Measurements from ENCODE around the gene NEUROD2.
A peak's percentile ranks its signal among the peaks of the same experiment; 100 is the strongest.

The NEUROD2 gene

DNA sequence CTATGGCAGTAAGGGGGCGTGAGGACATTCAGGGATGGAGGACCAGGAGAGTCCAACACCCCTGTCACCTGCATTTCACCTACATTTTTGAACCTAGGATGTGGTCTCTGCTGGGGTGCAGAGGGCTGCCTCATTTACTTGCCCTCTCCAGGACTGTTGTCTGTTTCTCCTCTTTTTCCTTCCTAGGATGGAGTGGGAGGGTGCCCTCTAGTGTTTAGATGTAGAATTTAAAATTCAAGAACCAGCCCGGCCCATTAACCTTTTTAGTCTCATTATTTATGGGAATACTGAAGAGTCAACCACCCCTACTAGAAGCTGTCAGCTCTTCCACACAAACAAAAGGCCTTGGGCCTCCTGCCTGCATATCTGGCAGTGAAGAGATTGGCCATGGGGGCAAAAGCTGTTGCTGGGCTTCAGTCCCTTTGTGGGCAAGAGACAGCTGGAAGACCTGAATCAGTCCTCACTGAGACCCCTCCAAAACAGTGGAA, 26.7 kb upstream of the NEUROD2 start:
- DNase-seq, result no peak

GRCh38 chr17:39633570-39634183, 26.0 kb upstream of the NEUROD2 start:
- DNase-seq, result no peak

DNA sequence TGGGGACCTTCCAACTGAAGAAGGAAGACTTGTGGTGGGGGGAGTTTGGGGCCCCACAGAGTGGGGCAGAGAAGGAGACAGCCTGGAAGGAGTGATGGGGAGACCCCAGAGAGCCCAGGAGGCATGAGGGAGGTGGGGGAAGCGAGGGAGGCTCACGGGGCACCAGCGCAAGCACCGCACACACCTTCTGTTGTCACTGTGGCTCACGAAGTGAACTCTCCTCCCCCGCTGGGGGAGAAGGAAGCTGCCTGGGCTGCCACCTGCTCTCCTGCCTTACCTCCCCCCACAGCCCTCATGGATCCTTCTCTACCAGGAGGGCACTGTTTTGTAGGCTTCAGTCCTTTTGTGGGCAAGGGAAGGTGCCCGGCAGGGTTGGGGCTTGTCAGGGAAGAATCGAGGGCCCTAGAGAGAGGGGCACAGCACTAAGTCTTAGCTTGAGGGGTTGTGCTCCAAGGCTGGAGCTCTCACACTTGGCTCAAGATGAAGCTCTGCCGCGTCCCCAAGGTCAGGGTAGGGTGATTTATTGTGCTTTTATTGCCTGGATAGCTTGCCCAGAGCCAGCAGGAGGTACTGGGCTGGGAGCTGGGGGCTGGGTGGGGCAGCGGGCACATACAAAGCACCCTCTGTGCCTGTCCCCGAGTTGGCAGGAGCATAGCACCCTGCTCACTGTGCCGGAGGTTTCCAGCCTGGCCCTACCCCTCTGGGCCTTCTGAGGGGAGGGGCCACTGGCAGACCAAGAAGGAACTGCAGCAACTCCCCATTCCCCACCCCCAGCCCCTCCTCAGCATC, 24.6 kb upstream of the NEUROD2 start:
- peak; percentile 41 for DNase-seq

DNA sequence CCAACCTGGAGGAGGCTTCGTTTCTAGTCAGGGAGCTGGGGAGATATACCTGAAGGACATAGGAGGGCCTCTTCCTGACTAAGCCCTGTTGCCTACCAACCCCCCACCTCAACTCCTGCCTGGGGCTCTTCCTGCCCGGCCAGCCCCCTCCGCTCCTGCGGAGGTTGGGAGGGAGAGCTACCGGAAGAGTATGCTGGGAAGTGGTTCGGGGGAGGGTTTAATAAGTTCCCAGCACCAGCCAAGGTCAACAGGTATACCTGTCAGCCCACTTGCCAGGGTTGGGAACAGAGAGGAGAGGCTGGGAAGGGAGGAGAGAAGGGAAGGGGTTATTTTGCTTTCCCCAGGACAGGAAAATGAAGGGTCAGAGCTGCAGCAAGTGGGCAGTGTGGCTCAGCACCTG, 23.7 kb upstream of the NEUROD2 start:
- DNase-seq, result peak; percentile 88

- no peak for DNase-seq
These were observed 22.2 kb upstream of the NEUROD2 start for GRCh38 chr17:39629898-39630297.

- no peak for DNase-seq
These were observed 21.8 kb upstream of the NEUROD2 start for GRCh38 chr17:39629494-39629880.

GRCh38 chr17:39628655-39629493, 21.2 kb upstream of the NEUROD2 start:
- peak; percentile 86 for DNase-seq

DNA sequence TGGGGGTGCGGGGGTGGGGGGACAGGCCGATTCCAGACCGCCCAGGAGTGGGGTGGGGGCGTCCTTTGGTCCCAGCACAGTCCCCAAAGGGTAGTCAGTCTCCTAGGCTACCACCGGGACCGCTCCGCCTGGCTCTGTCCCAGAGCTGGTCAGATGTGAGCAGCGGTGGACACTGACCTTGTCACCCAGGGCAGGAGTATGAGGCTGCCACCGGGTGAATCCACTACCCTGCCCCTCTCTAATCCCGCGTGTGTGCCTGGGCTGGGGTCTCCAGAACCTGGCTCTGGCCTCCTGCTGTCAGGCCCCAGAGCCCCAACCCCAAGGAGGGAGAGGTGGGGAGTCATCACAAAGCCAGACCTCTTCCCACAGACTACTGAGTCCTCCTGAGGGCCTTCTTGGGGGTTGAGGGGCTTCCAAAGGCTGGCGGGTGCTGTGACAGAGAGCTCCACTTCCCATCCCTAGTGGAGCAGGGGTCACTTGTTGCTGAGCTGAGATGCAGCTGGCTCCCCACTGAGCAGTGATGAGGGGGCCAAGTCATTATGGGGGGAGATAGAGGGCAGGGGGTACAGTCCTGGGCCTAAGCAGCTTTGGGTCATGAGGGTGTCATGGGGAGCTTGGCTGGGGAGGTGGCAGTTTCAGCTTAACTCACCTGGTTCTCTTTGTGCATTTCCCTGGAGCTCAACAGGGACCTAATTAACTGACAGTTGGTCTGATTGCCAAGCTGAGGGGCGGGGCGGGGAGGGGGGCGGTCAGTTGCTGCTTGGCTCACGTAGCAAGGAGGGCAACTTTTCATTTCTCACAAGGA, 20.2 kb upstream of the NEUROD2 start:
- no peak for DNase-seq

- DNase-seq, result no peak
These were observed 19.5 kb upstream of the NEUROD2 start for GRCh38 chr17:39627047-39627711.

GRCh38 chr17:39626171-39627046, 18.7 kb upstream of the NEUROD2 start, which contains the start of gene PPP1R1B:
Gene PPP1R1B, plus strand, starts transcription at chr17:39626952. Its CDS starts 441 bp downstream, at chr17:39627393.
- no peak for DNase-seq

- DNase-seq, result no peak
These were observed 17.6 kb upstream of the NEUROD2 start for GRCh38 chr17:39625198-39625785.

DNA sequence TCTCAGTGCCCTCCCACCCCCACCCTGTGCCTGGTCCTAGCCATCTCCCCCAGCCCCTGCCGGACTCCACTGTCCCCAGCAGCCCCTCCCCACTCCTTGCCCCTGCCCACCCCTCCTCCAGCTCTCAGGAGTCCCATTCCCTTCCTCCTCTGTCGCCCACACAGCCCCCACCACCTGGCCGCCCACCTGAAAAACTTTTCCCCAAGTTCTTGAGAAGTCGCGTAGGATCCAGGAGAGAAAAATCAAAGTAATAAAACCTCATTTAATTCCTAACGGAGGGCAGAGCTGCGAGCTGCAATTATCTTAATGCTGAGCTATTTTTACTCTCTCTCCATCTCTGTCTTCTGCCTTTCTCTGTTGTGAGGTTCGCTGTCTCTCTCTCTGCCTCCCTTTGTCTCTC, 16.6 kb upstream of the NEUROD2 start:
- no peak for DNase-seq

DNA sequence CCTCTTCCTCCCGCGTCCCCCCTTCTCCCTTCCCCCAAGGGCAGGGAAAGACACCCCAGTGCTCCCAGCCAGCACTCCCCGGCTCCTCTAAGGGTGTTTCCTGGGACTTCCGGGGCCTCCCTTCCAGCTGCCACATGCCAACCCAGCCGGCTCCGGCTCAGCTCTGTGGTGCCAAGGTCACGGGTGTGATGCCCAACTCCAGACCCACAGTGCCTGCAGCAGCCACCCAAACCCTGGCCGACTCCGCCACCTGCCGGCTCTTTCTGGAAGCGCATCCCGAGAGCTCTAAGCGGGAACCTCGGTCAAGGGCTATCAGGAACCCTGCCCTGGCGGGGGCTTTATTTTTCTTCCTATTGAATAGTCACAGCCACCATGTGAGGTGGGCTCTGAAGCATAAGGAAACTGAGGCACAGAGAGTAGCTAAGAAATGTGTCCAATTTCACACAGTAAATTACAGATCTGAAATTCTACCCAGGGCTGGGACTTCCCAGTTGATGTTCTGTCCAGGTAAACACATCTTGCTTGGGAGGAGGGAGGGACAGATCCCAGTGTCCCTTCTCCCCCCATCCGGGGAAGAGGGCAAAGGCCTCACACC, 15.7 kb upstream of the NEUROD2 start:
- DNase-seq, result peak; percentile 48

DNA sequence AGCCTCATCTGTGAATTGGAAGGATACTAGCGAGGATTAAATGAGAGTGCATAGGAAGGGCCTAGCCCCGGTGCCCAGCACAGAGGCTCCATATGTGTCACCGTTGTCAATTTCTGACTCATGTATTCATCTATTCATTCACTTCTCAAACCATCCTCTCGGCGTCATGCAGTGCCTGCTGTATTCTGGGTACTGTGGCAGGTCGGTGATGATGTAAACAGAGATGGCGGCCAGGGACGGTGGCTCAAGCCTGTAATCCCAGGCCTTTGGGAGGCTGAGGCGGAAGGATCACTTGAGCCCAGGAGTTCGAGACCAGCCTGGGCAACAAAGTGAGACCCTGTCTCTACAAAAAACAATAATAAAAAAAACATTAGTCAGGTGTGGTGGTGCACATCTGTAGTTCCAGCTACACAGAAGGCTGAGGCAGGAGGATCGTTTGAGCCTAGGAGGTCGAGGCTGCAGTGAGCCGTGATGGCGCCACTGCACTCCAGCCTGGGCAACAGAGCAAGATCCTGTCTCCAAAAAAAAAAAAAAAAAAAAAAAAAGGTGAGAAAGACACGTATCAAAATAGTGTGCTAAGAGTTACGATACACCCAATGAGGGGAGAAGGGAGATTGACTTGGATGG, 14.8 kb upstream of the NEUROD2 start:
- DNase-seq, result no peak

DNA sequence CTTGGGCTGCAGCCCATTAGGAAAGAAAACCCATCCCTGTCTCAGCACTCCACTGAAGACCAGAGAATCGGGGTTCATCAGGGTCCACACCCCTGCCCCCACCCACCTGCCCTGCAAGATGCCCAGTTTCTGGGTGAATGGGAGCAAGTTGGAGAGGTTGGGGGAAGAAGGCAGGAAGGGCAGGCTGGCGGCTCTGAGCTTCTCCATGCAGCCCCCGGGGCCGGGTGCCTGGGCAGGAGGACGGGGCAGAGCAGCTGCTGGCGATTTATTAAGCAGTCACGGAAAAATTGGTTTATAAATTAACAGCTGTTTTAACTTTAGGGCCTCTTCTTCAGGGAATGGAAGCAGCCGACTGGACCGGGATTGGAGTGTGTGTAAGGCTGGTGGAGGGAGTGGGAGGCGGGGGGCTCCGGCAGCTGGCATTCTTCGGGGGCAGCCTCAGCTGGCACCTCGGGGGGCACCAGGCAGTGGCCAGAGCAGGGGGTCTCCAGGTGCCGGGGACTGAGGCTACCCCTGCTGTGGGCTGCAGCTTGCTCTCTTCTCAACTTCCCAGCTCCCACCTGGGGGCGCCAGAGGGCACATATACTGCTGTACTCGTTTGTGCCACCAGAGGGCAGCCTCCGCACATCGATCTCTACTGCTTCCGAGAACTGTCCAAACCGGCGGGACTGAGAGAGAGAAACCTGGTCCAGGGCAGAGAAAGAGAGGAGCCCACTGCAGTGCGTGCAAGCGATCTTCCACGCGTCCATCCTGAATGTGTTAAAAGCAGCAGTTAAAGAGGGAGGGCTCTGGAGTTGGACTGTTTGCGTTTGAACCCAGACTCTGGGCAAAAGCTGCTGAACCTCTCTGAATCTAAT, 14.0 kb upstream of the NEUROD2 start:
- no peak for DNase-seq

DNA sequence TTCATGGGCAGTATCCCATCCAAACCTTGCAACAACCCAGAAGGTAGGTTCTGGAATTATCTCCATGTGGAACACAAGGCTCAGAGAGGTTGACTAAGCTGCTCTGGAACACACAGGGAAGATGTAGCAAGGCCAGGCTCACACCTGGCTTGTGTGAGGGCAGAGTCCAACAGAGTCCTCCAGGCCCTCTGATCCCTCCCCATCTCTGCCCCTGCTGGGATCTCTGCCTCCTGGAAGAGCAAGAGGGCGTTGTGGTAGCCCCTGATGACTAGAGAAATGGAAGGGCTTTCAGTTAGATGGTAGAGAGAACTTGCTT, 12.0 kb upstream of the NEUROD2 start:
- no peak for DNase-seq

DNA sequence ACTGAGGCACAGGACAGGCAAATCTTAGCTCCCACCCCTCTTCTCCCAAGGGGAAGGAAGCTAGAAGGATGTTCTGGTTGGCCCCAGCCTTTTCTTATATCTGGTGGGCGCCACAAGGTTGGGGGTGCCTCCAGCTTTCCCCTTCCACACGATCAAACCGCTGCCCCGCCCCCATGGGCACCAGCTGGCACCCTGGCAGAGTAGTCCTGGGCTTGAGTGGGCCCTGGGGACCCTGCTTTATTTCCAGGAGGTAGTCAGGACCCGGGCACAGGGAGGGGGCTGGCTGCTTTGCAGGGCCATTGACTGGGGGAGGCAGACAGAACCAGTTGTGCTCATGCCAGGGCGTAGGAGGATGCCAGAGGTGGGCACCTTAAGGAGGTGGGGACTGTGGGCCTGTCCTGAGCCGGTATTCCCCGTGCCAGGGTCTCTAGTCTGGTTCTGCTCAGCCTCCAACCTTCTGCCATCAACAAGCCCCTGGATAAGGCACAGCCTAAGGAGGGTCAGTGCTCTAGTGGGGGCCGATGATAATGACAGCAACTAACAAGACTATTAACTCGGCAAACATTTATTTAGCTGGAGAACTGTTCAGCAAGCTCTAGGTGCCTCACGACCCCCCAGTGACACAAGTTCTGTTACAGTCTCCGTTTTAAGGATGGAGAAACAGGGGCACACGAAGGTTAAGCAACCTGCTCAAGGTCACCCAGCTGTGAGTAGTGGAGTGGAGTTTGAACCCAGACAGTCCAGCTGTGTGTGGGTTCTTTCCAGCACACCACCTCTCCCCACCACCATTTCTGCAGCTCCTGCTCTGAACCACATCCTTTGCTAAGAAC, 11.5 kb upstream of the NEUROD2 start:
- no peak for DNase-seq
